ENCODE data around the gene ST6GALNAC3.

DNA sequence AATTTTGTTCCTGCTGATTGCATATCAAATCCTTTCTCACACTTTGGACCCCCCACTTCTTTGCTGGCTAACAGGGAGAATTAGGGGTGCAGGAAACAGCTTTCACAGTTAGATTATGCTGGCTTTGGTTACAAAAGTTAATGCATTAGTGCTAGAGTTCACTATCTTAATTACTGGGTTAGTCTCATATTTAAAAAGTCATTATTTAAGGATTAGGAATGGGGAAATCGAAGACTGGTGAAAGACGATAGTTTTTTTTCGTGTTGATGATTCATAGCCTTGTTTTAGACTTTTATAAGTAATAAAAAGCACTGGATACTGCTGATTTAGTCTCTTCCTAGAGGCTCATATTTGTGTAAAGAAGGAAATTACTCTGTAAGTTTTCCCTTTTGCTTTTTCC lies 11.6 kb downstream of the ST6GALNAC3 start:
- TF ChIP-seq SRF (IDR thresholded peaks at IDR 0.05; ENCODE audit: low read depth) (no peak), EZH2phosphoT487 (IDR thresholded peaks at IDR 0.05; ENCODE audit: borderline replicate concordance) (no peak), POLR2A (IDR thresholded peaks at IDR 0.05; ENCODE audit: borderline replicate concordance, extremely low read depth, insufficient read depth, insufficient read length) (no peak), CBX3 (IDR thresholded peaks at IDR 0.05; ENCODE audit: low read depth) (no peak), SIN3A (IDR thresholded peaks at IDR 0.05; ENCODE audit: low read depth) (no peak), FOSL1 (IDR thresholded peaks at IDR 0.05; ENCODE audit: low read depth) (no peak)
- TF ChIP-seq, protein P1, sequence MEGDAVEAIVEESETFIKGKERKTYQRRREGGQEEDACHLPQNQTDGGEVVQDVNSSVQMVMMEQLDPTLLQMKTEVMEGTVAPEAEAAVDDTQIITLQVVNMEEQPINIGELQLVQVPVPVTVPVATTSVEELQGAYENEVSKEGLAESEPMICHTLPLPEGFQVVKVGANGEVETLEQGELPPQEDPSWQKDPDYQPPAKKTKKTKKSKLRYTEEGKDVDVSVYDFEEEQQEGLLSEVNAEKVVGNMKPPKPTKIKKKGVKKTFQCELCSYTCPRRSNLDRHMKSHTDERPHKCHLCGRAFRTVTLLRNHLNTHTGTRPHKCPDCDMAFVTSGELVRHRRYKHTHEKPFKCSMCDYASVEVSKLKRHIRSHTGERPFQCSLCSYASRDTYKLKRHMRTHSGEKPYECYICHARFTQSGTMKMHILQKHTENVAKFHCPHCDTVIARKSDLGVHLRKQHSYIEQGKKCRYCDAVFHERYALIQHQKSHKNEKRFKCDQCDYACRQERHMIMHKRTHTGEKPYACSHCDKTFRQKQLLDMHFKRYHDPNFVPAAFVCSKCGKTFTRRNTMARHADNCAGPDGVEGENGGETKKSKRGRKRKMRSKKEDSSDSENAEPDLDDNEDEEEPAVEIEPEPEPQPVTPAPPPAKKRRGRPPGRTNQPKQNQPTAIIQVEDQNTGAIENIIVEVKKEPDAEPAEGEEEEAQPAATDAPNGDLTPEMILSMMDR (IDR thresholded peaks at IDR 0.05 in 2 of 3, conservative IDR thresholded peaks at IDR 0.05 in 1 of 3; ENCODE audit: borderline replicate concordance in 1 of 3, insufficient read depth in 1 of 3, low read depth in 2 of 3, low read length in 2 of 3) = no peak

All from HCT116 (cell line).